RWPE1 (cell line): Measurements from ENCODE around the gene M6PR.

Source experiments
- CTCF ChIA-PET: fragments of 350-600 bp; sonication (Branson Sonifier 250); formaldehyde crosslinking; extraction: SDS; loops from one replicate; lab custom pipeline; 2021; lab: Yijun Ruan, JAX
- POLR2A ChIA-PET: fragments of 400-600 bp; formaldehyde crosslinking; extraction: SDS; loops from one replicate; lab custom pipeline; 2020; ENCODE audit warnings: antibody characterized with exemption; ENCODE audit not compliant: low non-redundant PET; lab: Yijun Ruan, JAX
- DNase-seq: peaks from one replicate; pipeline ENCODE4 v3.0.0; 2012; ENCODE audit warnings: low spot score
- H3K27ac ChIP-seq: fragments of 450-650 bp; 2 replicates; pipeline ENCODE4 v1.5.1; 2017
- TF ChIP-seq, protein P1 (sequence below): fragments of 450-650 bp; conservative IDR thresholded peaks from 2 replicates; pipeline ENCODE4 v1.5.1; 2017; ENCODE audit warnings: low read depth, mild to moderate bottlenecking

M6PR gene

DNA sequence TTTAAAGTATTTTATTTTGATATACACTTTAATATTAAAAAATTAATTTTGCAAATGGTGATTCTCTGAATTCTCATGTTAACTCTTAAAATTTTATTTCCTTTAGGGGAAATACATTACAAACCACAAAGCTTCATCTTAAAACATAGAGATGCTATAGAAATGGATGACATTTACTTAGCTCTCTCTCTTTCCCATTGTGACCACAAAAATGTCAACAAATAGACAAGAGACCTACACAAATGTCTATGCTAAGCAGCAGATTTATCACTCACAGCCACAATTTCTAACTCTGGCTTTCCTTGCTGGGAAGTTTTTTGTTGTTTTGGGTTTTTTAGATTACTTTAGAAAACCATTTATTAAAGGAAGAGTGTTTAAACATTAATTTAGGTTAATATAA, 55.1 kb downstream of the M6PR start:
- ChIA-PET POLR2A (no interaction called here), CTCF (interaction anchor here (0.5 kb wide), 1 partner anchor 212 kb away, joined by 3 read pairs; no protein-coding TSS in a partner anchor)
- TF ChIP-seq, protein P1, sequence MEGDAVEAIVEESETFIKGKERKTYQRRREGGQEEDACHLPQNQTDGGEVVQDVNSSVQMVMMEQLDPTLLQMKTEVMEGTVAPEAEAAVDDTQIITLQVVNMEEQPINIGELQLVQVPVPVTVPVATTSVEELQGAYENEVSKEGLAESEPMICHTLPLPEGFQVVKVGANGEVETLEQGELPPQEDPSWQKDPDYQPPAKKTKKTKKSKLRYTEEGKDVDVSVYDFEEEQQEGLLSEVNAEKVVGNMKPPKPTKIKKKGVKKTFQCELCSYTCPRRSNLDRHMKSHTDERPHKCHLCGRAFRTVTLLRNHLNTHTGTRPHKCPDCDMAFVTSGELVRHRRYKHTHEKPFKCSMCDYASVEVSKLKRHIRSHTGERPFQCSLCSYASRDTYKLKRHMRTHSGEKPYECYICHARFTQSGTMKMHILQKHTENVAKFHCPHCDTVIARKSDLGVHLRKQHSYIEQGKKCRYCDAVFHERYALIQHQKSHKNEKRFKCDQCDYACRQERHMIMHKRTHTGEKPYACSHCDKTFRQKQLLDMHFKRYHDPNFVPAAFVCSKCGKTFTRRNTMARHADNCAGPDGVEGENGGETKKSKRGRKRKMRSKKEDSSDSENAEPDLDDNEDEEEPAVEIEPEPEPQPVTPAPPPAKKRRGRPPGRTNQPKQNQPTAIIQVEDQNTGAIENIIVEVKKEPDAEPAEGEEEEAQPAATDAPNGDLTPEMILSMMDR, result no peak
- no peak for DNase-seq
- H3K27ac ChIP-seq, result no peak overlapping the region

DNA sequence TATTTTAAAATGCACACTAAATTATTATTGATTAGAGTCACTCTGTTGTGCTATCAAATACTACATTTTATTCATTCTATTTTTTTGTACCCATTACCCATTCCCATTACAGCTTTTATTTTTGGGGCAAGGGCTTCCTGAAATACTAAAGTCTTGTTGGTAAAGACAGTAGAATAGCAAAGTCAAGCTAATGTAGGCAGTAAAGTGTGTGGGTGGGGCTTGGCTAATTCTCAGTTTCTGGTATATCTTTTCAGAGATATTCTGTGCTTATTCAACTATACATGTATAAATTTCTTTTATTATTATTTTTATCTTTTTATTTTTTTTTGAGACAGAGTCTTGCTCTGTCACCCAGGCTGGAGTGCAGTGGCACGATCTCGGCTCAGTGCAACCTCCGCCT, 57.5 kb downstream of the M6PR start:
- TF ChIP-seq, protein P1, result no peak
- H3K27ac ChIP-seq, result no peak overlapping the region
- DNase-seq, result no peak
- ChIA-PET CTCF (no interaction called here), POLR2A (no interaction called here)
